T-helper 2 cell treated with Interferon-gamma antibody and Interleukin-4, amounts not matched to agents 100 ng/mL and 5 ng/mL, for 36 hours (primary cell): ENCODE data around the gene TMPRSS11E. TPM values are rescaled to one million over a fixed set of nuclear protein-coding genes. Genes with fewer than 3 reads are reported as not detected.
"Not testable (repeated sequence)": the region's sequence is repeated elsewhere in the genome, so short reads cannot be mapped to it uniquely, and the experiment has no call there.

Experiments used
- intact Hi-C: fragments of 100-400 bp; cut with micrococcal nuclease; formaldehyde crosslinking; loops from one replicate; pipeline ENCODE4 v1.15.1; 2023
- total RNA-seq: library from RNA; stranded (reverse); gene quantifications from 2 replicates; pipeline ENCODE4 v1.2.3, GENCODE V29; 2022

Gene TMPRSS11E
- total RNA-seq, 1 donor from 2014 or later: not detected

GRCh38 chr4:68462691-68463090 lies 15.4 kb downstream of the TMPRSS11E start:
- intact Hi-C loops: no loop called here

GRCh38 chr4:68463796-68464195 lies 16.5 kb downstream of the TMPRSS11E start:
- intact Hi-C loops: no loop called here

- intact Hi-C loops: no loop called here
These were observed 17.8 kb downstream of the TMPRSS11E start for GRCh38 chr4:68465058-68465457.

GRCh38 chr4:68466185-68466584 lies 18.9 kb downstream of the TMPRSS11E start:
- intact Hi-C loops: no loop called here

GRCh38 chr4:68466751-68467150 lies 19.5 kb downstream of the TMPRSS11E start:
- intact Hi-C loops: no loop called here

GRCh38 chr4:68469482-68469881 lies 22.2 kb downstream of the TMPRSS11E start:
- intact Hi-C loops: no loop called here

DNA sequence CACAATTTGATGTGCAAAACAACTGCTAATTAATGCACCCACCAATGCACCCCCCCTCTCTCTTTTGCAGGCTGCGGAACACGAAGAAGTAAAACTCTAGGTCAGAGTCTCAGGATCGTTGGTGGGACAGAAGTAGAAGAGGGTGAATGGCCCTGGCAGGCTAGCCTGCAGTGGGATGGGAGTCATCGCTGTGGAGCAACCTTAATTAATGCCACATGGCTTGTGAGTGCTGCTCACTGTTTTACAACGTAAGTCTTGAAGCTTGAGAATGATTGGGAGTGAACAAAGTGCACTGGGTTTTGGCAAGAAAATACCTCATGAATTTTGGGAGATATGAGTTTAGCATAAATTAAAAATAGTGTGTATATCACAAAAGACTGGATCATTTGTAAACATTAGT lies 28.9 kb downstream of the TMPRSS11E start:
- intact Hi-C loops: no loop called here

DNA sequence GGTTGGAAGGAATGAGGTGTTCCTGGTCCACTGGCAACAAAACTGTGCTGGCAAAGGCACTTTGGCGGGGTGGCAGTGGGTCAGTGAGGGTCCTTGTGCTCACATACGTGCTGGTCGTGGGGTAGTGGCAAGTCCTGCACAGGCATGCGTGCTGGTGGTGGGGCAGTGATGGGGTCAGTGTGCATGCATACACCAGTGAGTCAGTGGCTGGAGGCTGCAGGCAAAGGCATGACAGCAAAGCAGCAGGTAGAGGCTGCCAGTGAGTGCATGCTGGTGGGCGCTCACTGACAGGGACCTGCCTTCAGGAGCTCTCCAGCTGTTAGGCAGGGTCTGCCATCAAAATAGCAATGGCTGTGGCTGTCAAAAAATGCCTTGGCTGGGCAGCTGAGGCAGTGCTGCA lies 42.1 kb downstream of the TMPRSS11E start:
- intact Hi-C loops: no loop called here

GRCh38 chr4:68490826-68491457 lies 43.7 kb downstream of the TMPRSS11E start:
- intact Hi-C loops: no loop called here

DNA sequence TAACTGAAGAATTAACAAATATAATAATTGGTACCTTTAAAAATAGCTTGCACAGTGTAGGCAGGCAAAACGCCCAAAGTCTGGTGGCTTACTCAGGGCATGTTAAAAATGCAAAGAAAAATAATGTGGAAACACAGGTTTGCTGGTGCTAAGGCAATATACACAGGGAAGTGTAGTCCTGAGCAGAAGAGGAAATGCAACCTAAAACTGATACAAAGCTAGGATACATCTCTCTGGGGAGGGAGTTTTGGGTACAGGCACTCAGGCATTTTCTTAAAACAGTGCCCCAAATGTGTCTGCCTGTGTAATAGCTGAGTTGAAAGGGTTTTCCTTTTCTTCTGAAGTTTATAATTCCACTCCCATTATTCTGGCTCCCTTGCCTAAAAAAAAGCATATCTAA lies 47.4 kb downstream of the TMPRSS11E start:
- intact Hi-C loops: no loop called here

DNA sequence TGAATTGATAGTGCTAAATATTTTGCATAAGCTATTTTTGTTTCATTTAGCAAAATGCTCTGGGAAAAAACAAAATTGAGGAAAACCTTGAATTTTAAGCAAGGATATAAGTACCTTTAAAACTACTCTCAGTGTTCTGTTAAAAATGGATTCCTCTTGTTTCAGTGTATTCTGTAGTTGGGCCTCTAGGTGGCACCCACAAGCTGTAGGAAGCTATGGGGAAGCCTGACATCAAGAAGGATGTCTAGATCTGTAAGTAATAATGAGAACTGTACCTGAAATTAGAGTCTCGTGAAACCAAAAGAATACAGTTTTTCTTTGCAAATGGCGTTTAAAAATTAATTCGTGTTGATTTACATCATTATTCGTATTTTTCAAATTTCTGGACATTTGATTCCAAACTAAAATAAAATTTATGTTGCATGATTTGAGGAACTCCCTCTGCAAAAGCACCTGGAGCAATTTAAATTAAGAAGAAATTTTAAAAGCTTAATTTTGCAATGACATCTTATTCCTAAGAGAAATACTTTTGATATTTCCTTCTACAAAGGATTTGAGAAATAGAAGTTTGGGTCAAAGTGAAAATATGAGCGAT lies 51.2 kb downstream of the TMPRSS11E start:
- intact Hi-C loops: loop anchor here (1.0 to 2.0 kb wide), 3 partner anchors 226 to 672 kb away; no protein-coding TSS in a partner anchor

DNA sequence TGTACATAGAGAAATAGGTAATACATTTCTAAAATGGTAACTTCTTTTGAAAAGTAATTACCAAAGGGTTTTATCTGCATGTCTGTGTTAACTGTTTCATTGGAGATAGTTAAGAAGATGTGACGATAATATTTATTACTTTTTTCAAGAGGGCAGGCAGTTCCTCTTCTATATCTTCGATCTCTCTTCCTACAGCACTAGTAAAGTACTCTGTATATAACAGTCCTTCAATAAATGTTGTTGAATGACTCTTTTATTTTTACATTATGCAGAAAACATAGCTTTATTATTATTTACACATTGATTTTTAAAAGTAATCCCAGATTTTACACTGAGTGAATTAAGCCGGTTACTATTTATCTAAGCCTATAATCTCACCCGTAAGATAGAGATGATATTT lies 51.8 kb downstream of the TMPRSS11E start:
- intact Hi-C loops: loop anchor here (2.0 kb wide), 2 partner anchors 226 to 526 kb away; no protein-coding TSS in a partner anchor

GRCh38 chr4:68503462-68503861 lies 56.2 kb downstream of the TMPRSS11E start:
- intact Hi-C loops: not testable (repeated sequence)

GRCh38 chr4:68504836-68505235 lies 57.6 kb downstream of the TMPRSS11E start:
- intact Hi-C loops: not testable (repeated sequence)

DNA sequence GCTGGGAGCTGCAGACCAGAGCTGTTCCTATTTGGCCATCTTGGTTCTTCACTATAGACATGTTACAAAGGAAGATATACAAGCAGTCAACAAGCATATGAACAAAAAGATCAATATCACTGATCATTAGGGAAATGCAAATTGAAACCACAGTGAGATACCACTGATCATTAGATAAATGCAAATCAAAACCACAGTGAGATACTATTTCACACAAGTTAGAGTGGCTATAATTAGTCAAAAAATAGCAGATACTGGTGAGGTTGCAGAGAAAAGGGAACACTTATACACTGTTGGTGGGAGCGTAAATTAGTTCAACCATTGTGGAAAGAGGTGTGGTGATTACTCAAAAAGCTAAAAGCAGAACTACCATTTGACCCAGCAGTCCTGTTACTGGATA lies 58.2 kb downstream of the TMPRSS11E start:
- intact Hi-C loops: not testable (repeated sequence)

DNA sequence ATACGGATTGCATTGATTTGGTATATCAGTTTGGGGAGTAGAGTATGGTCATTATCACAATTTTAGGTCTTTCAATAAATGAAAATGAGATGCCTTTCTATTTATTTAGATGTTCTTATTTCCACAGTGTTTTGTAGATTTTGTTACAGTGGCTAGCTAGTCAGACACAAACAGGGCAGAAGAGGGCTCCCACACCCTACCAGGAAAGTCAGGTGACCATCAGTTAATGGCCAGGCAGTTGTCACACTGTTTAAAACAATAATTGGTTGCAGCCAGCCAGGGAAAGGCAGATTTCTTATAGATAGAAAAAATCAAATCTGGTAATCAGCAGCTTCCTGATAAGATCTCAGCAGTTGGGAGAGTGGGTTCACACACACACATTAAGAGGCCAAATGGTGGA lies 71.6 kb downstream of the TMPRSS11E start:
- intact Hi-C loops: no loop called here

GRCh38 chr4:68520985-68521384 lies 73.7 kb downstream of the TMPRSS11E start:
- intact Hi-C loops: no loop called here

DNA sequence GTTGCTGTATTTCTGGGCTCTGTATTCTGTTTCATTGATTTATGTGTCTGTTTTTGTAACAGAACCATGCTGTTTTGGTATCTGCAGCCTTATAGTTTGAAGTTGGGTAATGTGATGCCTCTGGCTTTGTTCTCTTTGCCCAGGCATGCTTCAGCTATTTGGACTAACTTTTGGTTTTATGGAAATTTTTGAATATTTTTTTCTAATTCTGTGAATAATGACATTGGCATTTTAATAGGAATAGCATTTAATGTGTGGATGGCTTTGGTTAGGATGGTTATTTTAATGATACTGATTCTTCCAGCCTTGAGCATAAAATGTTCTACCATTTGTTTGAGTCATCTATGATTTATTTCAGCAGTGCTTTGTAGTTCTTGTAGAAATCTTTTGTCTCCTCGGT lies 75.0 kb downstream of the TMPRSS11E start:
- intact Hi-C loops: not testable (repeated sequence)

DNA sequence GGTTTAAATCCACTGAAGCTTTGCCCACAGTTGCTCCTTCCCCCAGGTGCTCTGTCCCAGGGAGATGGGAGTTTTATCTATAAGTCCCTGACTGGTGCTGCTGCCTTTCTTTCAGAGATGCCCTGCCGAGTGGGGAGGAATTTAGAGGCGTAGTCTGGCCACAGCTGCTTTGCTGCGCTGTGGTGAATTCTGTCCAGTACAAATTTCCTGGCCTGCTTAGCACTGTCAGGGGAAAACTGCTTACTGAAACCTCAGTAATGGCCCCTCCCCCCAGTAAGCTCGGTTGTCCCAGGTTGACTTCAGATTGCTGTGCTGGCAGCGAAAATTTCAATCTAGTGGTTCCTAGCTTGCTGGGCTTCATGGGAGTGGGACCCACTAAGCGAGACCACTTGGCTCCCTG lies 88.7 kb downstream of the TMPRSS11E start:
- intact Hi-C loops: no loop called here

DNA sequence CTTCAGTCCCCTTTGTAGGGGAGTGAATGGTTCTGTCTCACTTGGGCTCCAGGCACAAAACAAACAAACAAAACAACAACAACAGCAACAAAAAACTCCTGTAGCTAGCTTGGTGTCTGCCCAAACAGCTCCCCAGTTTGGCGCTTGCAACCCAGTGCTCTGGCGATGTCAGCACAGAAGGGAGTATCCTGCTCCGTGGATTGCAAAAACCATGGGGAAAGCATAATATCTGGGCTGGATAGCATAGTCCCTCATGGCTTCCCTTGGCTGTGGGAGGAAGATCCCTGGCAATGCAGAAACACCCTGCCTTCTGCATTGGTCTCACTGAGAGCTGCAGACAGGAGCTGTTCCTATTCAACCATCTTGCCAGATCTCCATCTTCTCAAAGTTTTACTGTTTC lies 89.1 kb downstream of the TMPRSS11E start:
- intact Hi-C loops: no loop called here

DNA sequence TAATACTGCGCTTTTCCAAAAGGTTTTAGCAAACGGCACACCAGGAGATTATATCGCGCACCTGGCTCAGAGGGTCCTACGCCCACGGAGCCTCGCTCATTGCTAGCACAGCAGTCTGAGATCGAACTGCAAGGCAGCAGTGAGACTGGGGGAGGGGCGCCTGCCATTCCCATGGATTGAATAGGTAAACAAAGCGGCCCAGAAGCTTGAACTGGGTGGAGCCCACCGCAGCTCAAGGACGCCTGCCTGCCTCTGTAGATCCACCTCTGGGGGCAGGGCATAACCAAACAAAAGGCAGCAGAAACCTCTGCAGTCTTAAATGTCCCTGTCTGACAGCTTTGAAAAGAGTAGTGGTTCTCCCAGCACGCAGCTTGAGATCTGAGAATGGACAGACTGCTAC lies 95.5 kb downstream of the TMPRSS11E start:
- intact Hi-C loops: not testable (repeated sequence)
